Astrocyte of the spinal cord (primary cell): ENCODE results near the gene SLC6A5.

Experiments
- DNase-seq: peaks from one replicate; pipeline ENCODE4 v3.0.0; 2011; ENCODE audit warnings: low read depth, low spot score
- H3K4me3 ChIP-seq: 2 replicates; pipeline ENCODE4 v1.5.1; 2011; ENCODE audit warnings: low read depth, mild to moderate bottlenecking, low read length, moderate library complexity
- in situ Hi-C: cut with HindIII; loops from 2 replicates; pipeline ENCODE4 v1.10.0; 2017; ENCODE audit warnings: low sequenced_read_pairs
- TF ChIP-seq, protein P1 (sequence below): IDR thresholded peaks from 2 replicates; pipeline ENCODE4 v1.5.1; 2012; ENCODE audit warnings: low read depth, mild to moderate bottlenecking, low read length, inconsistent platforms

Gene SLC6A5

DNA sequence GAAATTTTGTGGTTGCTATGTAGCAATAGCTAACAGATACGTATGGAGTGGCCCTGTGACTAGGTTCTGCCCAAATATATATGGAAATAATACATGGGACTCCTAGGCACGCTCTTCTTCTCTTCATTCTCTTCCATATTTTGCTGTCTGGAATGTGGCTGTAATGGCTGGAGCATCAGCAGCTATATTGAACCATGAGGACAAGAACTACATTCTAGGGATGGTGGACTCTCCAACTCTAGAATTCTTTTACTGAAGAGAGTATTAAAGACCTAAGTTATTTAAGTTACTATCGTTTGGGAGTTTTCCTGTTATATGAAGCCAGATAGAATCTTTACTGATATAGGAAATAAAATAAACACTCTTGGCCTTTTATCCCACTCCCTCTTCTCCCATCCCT lies 62.4 kb downstream of the SLC6A5 start:
- no peak overlapping the region for H3K4me3 ChIP-seq
- in situ Hi-C loops = no loop called here
- no peak for DNase-seq
- TF ChIP-seq, protein P1, sequence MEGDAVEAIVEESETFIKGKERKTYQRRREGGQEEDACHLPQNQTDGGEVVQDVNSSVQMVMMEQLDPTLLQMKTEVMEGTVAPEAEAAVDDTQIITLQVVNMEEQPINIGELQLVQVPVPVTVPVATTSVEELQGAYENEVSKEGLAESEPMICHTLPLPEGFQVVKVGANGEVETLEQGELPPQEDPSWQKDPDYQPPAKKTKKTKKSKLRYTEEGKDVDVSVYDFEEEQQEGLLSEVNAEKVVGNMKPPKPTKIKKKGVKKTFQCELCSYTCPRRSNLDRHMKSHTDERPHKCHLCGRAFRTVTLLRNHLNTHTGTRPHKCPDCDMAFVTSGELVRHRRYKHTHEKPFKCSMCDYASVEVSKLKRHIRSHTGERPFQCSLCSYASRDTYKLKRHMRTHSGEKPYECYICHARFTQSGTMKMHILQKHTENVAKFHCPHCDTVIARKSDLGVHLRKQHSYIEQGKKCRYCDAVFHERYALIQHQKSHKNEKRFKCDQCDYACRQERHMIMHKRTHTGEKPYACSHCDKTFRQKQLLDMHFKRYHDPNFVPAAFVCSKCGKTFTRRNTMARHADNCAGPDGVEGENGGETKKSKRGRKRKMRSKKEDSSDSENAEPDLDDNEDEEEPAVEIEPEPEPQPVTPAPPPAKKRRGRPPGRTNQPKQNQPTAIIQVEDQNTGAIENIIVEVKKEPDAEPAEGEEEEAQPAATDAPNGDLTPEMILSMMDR = no peak

- in situ Hi-C loops = no loop called here
- H3K4me3 ChIP-seq = no peak overlapping the region
- TF ChIP-seq, protein P1 = no peak
- DNase-seq = no peak
Observed at GRCh38 chr11:20668131-20668809, 68.9 kb downstream of the SLC6A5 start.

DNA sequence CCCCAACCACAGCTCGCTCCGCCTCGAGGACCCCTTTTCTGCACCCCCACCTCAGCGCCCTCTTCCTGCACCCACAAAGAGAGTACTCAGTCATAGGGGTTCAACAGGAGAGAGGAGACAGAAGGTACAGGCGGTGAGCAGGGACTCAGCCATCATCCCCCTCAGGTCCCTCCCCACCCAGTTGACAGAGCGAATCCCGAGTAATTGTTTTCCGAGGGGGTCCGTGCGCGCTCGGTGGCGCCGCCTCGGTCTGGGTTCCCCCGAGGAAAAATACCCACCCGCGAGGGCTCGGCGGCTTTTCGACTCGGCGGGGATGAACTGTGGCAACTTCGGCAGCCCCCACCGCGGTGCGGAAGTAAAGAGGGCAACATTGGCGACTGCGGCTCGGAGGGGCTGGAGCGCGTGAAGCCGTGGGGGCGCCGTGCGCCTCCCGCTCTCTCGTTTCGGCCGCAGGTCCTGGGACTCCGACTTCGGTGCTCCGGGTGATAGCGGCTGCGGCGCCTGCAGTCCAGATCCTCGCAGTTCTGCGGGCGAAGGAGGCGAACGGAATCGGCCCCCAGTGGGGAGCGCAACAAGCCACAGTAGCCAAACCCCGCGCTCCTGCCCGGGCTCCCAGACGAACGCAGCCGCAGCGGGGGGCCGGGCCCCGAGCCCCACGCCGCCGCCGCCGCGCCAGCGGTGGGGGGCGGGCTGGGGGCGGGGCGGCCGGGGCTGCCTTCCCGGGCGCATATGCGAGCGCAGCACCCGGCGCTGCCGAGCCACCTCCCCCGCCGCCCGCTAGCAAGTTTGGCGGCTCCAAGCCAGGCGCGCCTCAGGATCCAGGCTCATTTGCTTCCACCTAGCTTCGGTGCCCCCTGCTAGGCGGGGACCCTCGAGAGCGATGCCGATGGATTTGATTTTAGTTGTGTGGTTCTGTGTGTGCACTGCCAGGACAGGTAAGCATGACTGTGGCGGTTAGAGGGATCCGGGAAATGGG lies 69.7 kb downstream of the SLC6A5 start, which contains the start of gene NELL1:
TSS of gene NELL1 (plus strand) at position 743 of the 976 bp plus-strand sequence.
- no peak for DNase-seq
- no peak within 1 kb of the TSS for H3K4me3 ChIP-seq
- TF ChIP-seq, protein P1 = no peak
- in situ Hi-C loops = no loop called here

DNA sequence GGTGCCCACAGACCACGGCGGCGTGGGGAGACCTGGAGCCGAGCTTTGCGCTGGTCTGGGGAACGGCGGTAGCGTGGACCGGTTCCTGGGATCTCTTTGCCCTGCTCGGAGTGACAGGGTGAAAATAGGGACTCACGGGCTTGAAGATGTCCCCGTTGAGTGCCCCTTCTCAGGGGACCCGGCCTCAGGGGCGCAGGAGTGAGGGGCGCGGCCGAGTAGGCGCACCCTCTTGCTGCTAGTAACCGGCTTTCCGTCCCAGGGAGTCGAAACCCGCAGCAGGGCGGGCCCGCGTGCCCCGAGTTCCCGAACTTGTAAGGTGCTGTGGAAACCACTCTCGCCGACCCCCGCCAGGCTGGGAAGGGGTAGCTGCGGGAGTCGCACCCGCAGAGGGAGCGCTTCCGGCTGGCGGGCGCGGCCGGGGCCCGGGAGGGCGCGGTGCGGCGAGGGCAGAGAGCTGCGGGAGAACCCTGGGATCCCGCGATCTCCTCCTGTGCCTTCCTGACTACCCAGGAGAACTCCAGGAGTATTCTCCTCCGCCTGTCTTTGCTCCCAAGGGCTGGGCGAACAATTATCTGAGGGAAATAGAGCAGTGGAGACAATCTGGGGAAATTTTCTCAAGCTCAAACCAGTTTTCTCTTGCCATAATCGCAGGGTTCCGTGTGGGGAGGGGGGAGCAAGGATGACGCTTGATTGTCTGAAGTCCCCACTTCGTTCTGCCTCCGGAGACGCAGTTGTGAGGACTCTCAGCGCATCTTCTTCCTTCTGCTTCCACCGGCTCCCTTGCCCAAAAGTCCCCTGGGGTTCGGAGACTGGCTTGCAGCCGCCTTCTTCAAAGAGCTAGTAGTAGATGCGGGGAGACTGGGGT lies 70.6 kb downstream of the SLC6A5 start:
- no peak overlapping the region for H3K4me3 ChIP-seq
- in situ Hi-C loops = no loop called here
- DNase-seq = no peak
- TF ChIP-seq, protein P1 = no peak

DNA sequence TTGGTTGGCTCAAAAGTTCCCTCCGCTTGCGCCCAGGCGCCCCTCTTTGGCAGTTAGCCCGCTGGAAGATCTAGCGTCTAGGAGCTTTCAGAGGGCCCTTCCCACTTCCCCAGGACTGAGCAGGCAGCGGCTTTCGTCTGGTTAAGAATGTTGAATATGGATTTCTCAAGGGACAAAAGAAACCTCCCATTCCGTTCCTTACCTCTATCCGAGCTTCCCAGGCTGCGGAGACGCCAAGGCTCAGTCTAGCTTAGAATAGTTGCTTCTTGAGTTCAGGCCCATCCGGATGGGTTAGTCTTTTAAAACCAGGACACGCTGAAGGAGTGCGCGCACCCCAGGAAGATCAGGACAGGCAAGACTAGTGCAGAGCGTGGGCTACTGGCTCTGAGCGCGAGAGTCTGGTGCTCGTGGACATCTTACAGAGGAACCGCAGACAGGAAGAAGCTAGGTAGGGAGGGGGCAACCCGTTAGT lies 71.6 kb downstream of the SLC6A5 start:
- TF ChIP-seq, protein P1 = no peak
- in situ Hi-C loops = no loop called here
- no peak overlapping the region for H3K4me3 ChIP-seq
- no peak for DNase-seq
